GM12874 (cell line): ENCODE measurements around the gene FITM2.

ENCODE experiments used
- CTCF ChIP-seq: IDR thresholded peaks from 2 replicates; pipeline ENCODE4 v1.5.1; 2011; ENCODE audit warnings: low read depth, mild to moderate bottlenecking, control low read depth, low read length, moderate library complexity; ENCODE audit not compliant: insufficient read depth

The FITM2 gene

GRCh38 chr20:44342248-44342647, 31.2 kb upstream of the FITM2 start:
- TF ChIP-seq CTCF: no peak

- no peak for TF ChIP-seq CTCF
These were observed 25.9 kb upstream of the FITM2 start, which contains the start of gene R3HDML for GRCh38 chr20:44336725-44337380. Gene R3HDML (plus strand): TSS chr20:44337043. CDS start chr20:44337158, 115 bp downstream.

GRCh38 chr20:44336086-44336485, 25.1 kb upstream of the FITM2 start:
- TF ChIP-seq CTCF: no peak

- TF ChIP-seq CTCF: no peak
These were observed 24.7 kb upstream of the FITM2 start for GRCh38 chr20:44335675-44336074.

- TF ChIP-seq CTCF: no peak
These were observed 23.7 kb upstream of the FITM2 start for GRCh38 chr20:44334709-44335108.

- no peak for TF ChIP-seq CTCF
These were observed 23.3 kb upstream of the FITM2 start for GRCh38 chr20:44334306-44334705.

- no peak for TF ChIP-seq CTCF
These were observed 20.2 kb upstream of the FITM2 start for GRCh38 chr20:44331201-44331600.
